Measurements from ENCODE around the gene GLT1D1.

The GLT1D1 gene

GRCh38 chr12:128806573-128806972 lies 46.7 kb upstream of the GLT1D1 start:
- no peak overlapping the region for H3K18ac ChIP-seq (ENCODE audit: low read length)
- H3K4me3 ChIP-seq (ENCODE audit: low read depth, low read length) = no peak overlapping the region
- no peaks in the 10 kb centered on the region for H3K4me1 ChIP-seq (ENCODE audit: control insufficient read depth in 1 of 2, insufficient read depth in 2 of 2, low read length in 2 of 2)
- no peak overlapping the region for H2AFZ ChIP-seq (ENCODE audit: insufficient read depth, low read length, poor library complexity)
- no CpG with 5 or more reads among the region's 9 CpGs for WGBS (ENCODE audit: extremely low coverage, insufficient coverage, insufficient read length)
- no peak overlapping the region for H4K8ac ChIP-seq (ENCODE audit: low read depth, low read length)
- peaks cover 3% of the 10 kb centered on the region for H3K79me2 ChIP-seq (ENCODE audit: control insufficient read depth, insufficient read depth, low read length, poor library complexity)
- H2BK12ac ChIP-seq (ENCODE audit: low read length) = no peak overlapping the region
- no peak overlapping the region for H3K9ac ChIP-seq (ENCODE audit: low read length)
- H2AK5ac ChIP-seq (ENCODE audit: low read length) = no peak overlapping the region
- H3K4me2 ChIP-seq (ENCODE audit: low read length) = no peak overlapping the region
- H3K23ac ChIP-seq (ENCODE audit: low read length) = no peak overlapping the region
- no peak overlapping the region for H3K14ac ChIP-seq (ENCODE audit: low read length)
- no peaks in the 10 kb centered on the region for H3K27me3 ChIP-seq (ENCODE audit: insufficient read depth, low read length)
- no peaks in the 10 kb centered on the region for H3K79me1 ChIP-seq (ENCODE audit: low read length)
- no peak overlapping the region for H2BK5ac ChIP-seq (ENCODE audit: low read depth, low read length, poor library complexity)
- H4K91ac ChIP-seq (ENCODE audit: low read depth, low read length) = no peak overlapping the region
- no peak overlapping the region for H4K12ac ChIP-seq (ENCODE audit: low read depth, low read length)
- DNase-seq = no peak
- no peaks in the 10 kb centered on the region for H3K9me3 ChIP-seq (ENCODE audit: insufficient read depth, low read depth, low read length)
- no peak overlapping the region for H3K27ac ChIP-seq (ENCODE audit: low read depth, low read length)
- H3K36me3 ChIP-seq (ENCODE audit: control insufficient read depth in 1 of 2, insufficient read depth in 2 of 2, low read length in 2 of 2) = peaks cover 23 to 24% of the 10 kb centered on the region in 2 experiments
- H3K4ac ChIP-seq (ENCODE audit: low read depth, low read length) = no peak overlapping the region
- no peak overlapping the region for H2BK120ac ChIP-seq (ENCODE audit: insufficient read depth, low read length, poor library complexity)

DNA sequence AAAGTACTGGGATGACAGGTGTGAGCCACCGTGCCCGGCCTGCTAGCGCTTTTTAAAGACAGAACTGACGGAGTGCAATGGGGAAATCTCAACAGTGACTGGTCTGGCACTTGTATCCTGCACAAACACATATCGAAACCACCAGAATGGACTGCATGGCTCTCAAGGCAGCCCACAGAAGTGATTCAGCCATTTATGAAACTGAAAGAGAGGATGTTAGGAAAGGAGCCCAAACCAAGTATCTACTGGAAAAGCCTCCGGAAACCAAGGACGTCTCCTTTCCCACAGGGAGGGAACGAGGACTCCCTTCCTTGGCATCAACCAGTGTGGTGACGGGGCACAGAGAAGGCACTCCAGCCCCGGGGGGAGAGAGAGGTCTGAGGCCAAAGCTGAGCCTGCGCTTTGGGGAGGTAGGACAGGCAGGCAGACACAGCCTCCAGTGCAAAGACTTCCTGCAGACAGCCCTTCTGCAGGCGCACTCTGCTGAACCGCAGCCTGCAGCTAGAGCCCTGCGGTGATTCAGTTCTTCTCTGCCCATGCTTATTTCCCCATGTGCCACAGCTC lies 46.0 kb upstream of the GLT1D1 start:
- no peak overlapping the region for H3K9ac ChIP-seq (ENCODE audit: low read length)
- no peak overlapping the region for H3K18ac ChIP-seq (ENCODE audit: low read length)
- H3K36me3 ChIP-seq (ENCODE audit: control insufficient read depth in 1 of 2, insufficient read depth in 2 of 2, low read length in 2 of 2) = peaks cover 25 to 26% of the 10 kb centered on the region in 2 experiments
- H3K79me2 ChIP-seq (ENCODE audit: control insufficient read depth, insufficient read depth, low read length, poor library complexity) = peaks cover 3% of the 10 kb centered on the region
- no peak overlapping the region for H2AK5ac ChIP-seq (ENCODE audit: low read length)
- H3K14ac ChIP-seq (ENCODE audit: low read length) = no peak overlapping the region
- H3K27me3 ChIP-seq (ENCODE audit: insufficient read depth, low read length) = no peaks in the 10 kb centered on the region
- no peak overlapping the region for H4K91ac ChIP-seq (ENCODE audit: low read depth, low read length)
- no peak overlapping the region for H3K4me3 ChIP-seq (ENCODE audit: low read depth, low read length)
- no peak overlapping the region for H3K27ac ChIP-seq (ENCODE audit: low read depth, low read length)
- H2BK12ac ChIP-seq (ENCODE audit: low read length) = no peak overlapping the region
- H4K12ac ChIP-seq (ENCODE audit: low read depth, low read length) = no peak overlapping the region
- H2BK5ac ChIP-seq (ENCODE audit: low read depth, low read length, poor library complexity) = no peak overlapping the region
- H3K4me1 ChIP-seq (ENCODE audit: control insufficient read depth in 1 of 2, insufficient read depth in 2 of 2, low read length in 2 of 2) = no peaks in the 10 kb centered on the region
- H3K4ac ChIP-seq (ENCODE audit: low read depth, low read length) = no peak overlapping the region
- no peaks in the 10 kb centered on the region for H3K79me1 ChIP-seq (ENCODE audit: low read length)
- H3K9me3 ChIP-seq (ENCODE audit: insufficient read depth, low read depth, low read length) = no peaks in the 10 kb centered on the region
- H2BK120ac ChIP-seq (ENCODE audit: insufficient read depth, low read length, poor library complexity) = no peak overlapping the region
- no peak overlapping the region for H4K8ac ChIP-seq (ENCODE audit: low read depth, low read length)
- H3K4me2 ChIP-seq (ENCODE audit: low read length) = no peak overlapping the region
- H3K23ac ChIP-seq (ENCODE audit: low read length) = no peak overlapping the region
- no peak overlapping the region for H2AFZ ChIP-seq (ENCODE audit: insufficient read depth, low read length, poor library complexity)
- peak in 1 of 2 donors; percentile 24 for DNase-seq
- no CpG with 5 or more reads among the region's 14 CpGs for WGBS (ENCODE audit: extremely low coverage, insufficient coverage, insufficient read length)

DNA sequence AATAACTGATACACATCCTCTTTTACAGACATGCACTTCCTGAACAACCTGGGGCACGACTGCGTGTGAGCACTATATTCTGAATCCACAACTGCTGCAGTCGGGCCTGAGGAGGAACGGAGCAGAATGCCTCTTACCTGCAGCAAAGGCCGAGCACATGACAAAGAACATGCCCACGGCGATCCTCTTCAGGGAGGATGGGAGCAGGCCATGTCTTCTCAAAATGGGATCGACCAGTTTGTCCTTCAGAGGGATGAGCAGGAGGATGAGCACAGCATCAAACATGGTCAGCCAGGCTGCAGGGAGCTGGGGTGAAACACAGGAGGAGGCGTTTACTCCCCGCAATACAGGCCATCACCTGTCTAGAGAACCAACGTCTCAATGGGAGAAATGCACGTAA lies 44.6 kb upstream of the GLT1D1 start:
- Histone ChIP-seq H3K18ac (ENCODE audit: low read length) (no peak overlapping the region), H3K9me3 (ENCODE audit: insufficient read depth, low read depth, low read length) (no peaks in the 10 kb centered on the region), H4K8ac (ENCODE audit: low read depth, low read length) (no peak overlapping the region), H3K9ac (ENCODE audit: low read length) (no peak overlapping the region), H3K4me1 (ENCODE audit: control insufficient read depth in 1 of 2, insufficient read depth in 2 of 2, low read length in 2 of 2) (no peaks in the 10 kb centered on the region), H3K27me3 (ENCODE audit: insufficient read depth, low read length) (no peaks in the 10 kb centered on the region), H2BK120ac (ENCODE audit: insufficient read depth, low read length, poor library complexity) (no peak overlapping the region), H3K79me1 (ENCODE audit: low read length) (no peaks in the 10 kb centered on the region), H2BK5ac (ENCODE audit: low read depth, low read length, poor library complexity) (no peak overlapping the region), H2AFZ (ENCODE audit: insufficient read depth, low read length, poor library complexity) (no peak overlapping the region), H3K79me2 (ENCODE audit: control insufficient read depth, insufficient read depth, low read length, poor library complexity) (peaks cover 3% of the 10 kb centered on the region), H3K4ac (ENCODE audit: low read depth, low read length) (no peak overlapping the region), H4K12ac (ENCODE audit: low read depth, low read length) (no peak overlapping the region), H3K4me3 (ENCODE audit: low read depth, low read length) (no peak overlapping the region), H3K14ac (ENCODE audit: low read length) (no peak overlapping the region), H2BK12ac (ENCODE audit: low read length) (no peak overlapping the region), H4K91ac (ENCODE audit: low read depth, low read length) (no peak overlapping the region), H3K27ac (ENCODE audit: low read depth, low read length) (no peak overlapping the region), H3K23ac (ENCODE audit: low read length) (no peak overlapping the region), H2AK5ac (ENCODE audit: low read length) (no peak overlapping the region), H3K4me2 (ENCODE audit: low read length) (no peak overlapping the region), H3K36me3 (ENCODE audit: control insufficient read depth in 1 of 2, insufficient read depth in 2 of 2, low read length in 2 of 2) (peaks cover 27 to 29% of the 10 kb centered on the region in 2 experiments)
- no CpG with 5 or more reads among the region's 12 CpGs for WGBS (ENCODE audit: extremely low coverage, insufficient coverage, insufficient read length)
- DNase-seq = no peak

DNA sequence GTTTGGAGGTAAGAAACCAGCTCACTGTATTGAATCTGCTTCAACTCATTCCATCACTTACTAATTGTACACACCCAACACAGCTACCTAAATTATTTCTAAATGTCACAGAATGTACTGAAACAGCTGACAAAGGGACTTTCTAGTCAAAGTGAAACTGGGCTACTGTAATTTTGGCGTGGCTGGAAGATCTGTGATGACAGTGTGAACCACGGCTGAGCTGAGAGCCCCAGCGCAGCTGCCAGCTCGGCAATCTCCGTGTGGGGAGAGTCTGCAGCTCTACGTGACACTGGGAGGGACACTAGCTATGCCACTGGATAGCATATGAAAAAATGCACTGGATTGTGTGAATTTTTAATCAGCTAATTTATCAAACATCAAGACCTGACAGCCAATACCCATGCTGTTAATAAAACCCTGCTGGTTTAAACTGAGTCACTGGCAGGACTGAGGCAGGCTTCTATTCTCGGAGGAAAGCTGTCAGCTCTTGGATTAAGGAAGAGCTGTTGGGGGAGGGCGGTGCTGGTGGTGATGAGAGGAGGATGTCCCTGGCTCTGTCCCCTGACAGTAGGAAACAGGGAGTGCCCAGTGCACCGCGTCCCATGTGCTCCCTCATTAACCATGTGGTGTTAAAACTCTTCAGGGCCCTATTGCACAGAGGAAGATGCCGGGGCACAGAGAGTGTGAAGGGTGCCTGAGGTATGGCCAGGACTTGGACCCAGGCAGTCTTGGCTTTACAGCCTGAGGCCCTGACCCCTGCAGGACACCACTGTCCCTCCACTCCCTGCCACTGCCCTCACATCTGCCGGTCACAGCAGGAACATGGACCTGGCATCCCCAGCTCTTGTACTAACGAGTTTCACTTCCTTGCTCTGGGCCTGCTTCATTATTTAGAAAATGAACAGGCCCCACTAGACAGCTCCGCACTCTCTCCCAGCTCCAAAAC lies 42.8 kb upstream of the GLT1D1 start:
- Histone ChIP-seq H2BK12ac (ENCODE audit: low read length) (no peak overlapping the region), H4K91ac (ENCODE audit: low read depth, low read length) (no peak overlapping the region), H3K14ac (ENCODE audit: low read length) (no peak overlapping the region), H3K23ac (ENCODE audit: low read length) (no peak overlapping the region), H3K27me3 (ENCODE audit: insufficient read depth, low read length) (no peaks in the 10 kb centered on the region), H3K36me3 (ENCODE audit: control insufficient read depth in 1 of 2, insufficient read depth in 2 of 2, low read length in 2 of 2) (peaks cover 28 to 31% of the 10 kb centered on the region in 2 experiments), H2AFZ (ENCODE audit: insufficient read depth, low read length, poor library complexity) (no peak overlapping the region), H3K27ac (ENCODE audit: low read depth, low read length) (no peak overlapping the region), H2AK5ac (ENCODE audit: low read length) (no peak overlapping the region), H3K4me1 (ENCODE audit: control insufficient read depth in 1 of 2, insufficient read depth in 2 of 2, low read length in 2 of 2) (no peaks in the 10 kb centered on the region), H3K79me1 (ENCODE audit: low read length) (no peaks in the 10 kb centered on the region), H4K12ac (ENCODE audit: low read depth, low read length) (no peak overlapping the region), H3K4me3 (ENCODE audit: low read depth, low read length) (no peak overlapping the region), H3K4me2 (ENCODE audit: low read length) (no peak overlapping the region), H3K79me2 (ENCODE audit: control insufficient read depth, insufficient read depth, low read length, poor library complexity) (peaks cover 3% of the 10 kb centered on the region), H4K8ac (ENCODE audit: low read depth, low read length) (no peak overlapping the region), H2BK120ac (ENCODE audit: insufficient read depth, low read length, poor library complexity) (no peak overlapping the region), H3K4ac (ENCODE audit: low read depth, low read length) (peak overlapping the region; percentile 9), H3K18ac (ENCODE audit: low read length) (no peak overlapping the region), H3K9me3 (ENCODE audit: insufficient read depth, low read depth, low read length) (no peaks in the 10 kb centered on the region), H2BK5ac (ENCODE audit: low read depth, low read length, poor library complexity) (no peak overlapping the region), H3K9ac (ENCODE audit: low read length) (no peak overlapping the region)
- no CpG with 5 or more reads among the region's 14 CpGs for WGBS (ENCODE audit: extremely low coverage, insufficient coverage, insufficient read length)
- DNase-seq = no peak

Measured in trophoblast cell (in vitro differentiated cells and primary cell).